Mucosa of stomach (tissue), 1 donor: ENCODE measurements around the gene MAML3.

Experiments used
- H3K27me3 ChIP-seq: one replicate; pipeline ENCODE4 v1.7.0; 2013; ENCODE audit warnings: mild to moderate bottlenecking, low read length; ENCODE audit not compliant: control insufficient read depth, insufficient read depth
- H3K36me3 ChIP-seq: one replicate; pipeline ENCODE4 v1.7.0; 2013; ENCODE audit warnings: low read length; ENCODE audit not compliant: control insufficient read depth, insufficient read depth
- H3K4me1 ChIP-seq: one replicate; pipeline ENCODE4 v1.7.0; 2013; ENCODE audit warnings: mild to moderate bottlenecking, low read length; ENCODE audit not compliant: control insufficient read depth, insufficient read depth
- H3K4me3 ChIP-seq: one replicate; pipeline ENCODE4 v1.7.0; 2013; ENCODE audit warnings: low read length
- H3K9ac ChIP-seq: one replicate; pipeline ENCODE4 v1.7.0; 2013; ENCODE audit warnings: mild to moderate bottlenecking, low read length, moderate library complexity
- H3K9me3 ChIP-seq: one replicate; pipeline ENCODE4 v1.7.0; 2013; ENCODE audit warnings: mild to moderate bottlenecking, low read length, moderate library complexity; ENCODE audit not compliant: control insufficient read depth
- donor health status: Pancreatic carcinoma.

The MAML3 gene

GRCh38 chr4:139769364-139769763 is 384.6 kb downstream of the MAML3 start:
- Histone ChIP-seq H3K27me3 (no peaks in the 10 kb centered on the region), H3K4me1 (peaks cover 1% of the 10 kb centered on the region), H3K4me3 (no peak overlapping the region)

DNA sequence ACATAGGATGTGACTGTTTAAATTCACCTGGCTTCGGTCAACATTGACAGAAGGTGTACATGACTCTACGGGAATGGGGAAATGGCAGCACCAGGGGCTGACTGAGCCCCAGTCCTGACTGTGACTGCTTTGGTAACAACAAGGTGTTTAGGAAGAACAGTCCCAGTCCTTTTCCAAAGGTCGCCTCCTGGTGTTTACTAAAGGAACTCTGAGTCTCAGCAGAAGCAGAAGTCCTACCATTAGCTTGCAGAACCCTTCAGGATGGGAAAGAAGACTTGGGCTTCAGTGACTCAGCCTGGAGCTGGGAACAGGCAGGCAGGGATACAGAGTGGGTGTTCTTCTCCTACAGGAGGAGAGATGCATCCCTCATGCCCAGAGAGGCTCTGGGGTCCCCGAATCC is 385.1 kb downstream of the MAML3 start:
- no peak overlapping the region for H3K9ac ChIP-seq
- H3K27me3 ChIP-seq = no peaks in the 10 kb centered on the region
- peaks cover 6% of the 10 kb centered on the region for H3K4me1 ChIP-seq
- no peaks in the 10 kb centered on the region for H3K9me3 ChIP-seq
- no peaks in the 10 kb centered on the region for H3K36me3 ChIP-seq
- no peak overlapping the region for H3K4me3 ChIP-seq

More at GRCh38 chr4:139769364-139769763, 384.6 kb downstream of the MAML3 start:
- no peak overlapping the region for H3K9ac ChIP-seq
- H3K9me3 ChIP-seq = no peaks in the 10 kb centered on the region
- no peaks in the 10 kb centered on the region for H3K36me3 ChIP-seq

GRCh38 chr4:139768366-139768765 is 385.6 kb downstream of the MAML3 start:
- Histone ChIP-seq H3K36me3 (no peaks in the 10 kb centered on the region), H3K9ac (no peak overlapping the region), H3K4me1 (peaks cover 8% of the 10 kb centered on the region), H3K9me3 (no peaks in the 10 kb centered on the region), H3K4me3 (no peak overlapping the region), H3K27me3 (no peaks in the 10 kb centered on the region)

GRCh38 chr4:139767585-139767984 is 386.4 kb downstream of the MAML3 start:
- Histone ChIP-seq H3K9ac (no peak overlapping the region), H3K27me3 (no peaks in the 10 kb centered on the region), H3K4me1 (peaks cover 8% of the 10 kb centered on the region), H3K4me3 (no peak overlapping the region), H3K36me3 (no peaks in the 10 kb centered on the region), H3K9me3 (no peaks in the 10 kb centered on the region)

DNA sequence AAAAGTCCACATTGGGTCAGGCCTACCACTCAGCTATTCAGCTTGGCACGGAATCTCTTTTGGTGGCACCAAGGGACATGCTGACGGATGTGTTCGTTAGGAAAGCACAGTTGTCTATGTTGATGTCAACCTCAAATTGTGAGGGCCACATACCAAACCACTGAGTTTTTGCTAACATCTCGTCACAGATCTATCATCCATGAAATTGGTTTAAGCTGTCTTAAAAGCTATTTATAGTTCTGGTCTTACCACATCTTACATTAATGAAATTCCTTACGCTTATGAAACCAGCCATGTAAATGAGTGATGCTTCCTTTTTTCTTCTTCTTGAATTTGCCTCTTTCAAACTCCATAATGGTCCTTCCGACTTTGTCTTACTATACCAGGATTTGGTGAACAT is 386.8 kb downstream of the MAML3 start:
- H3K27me3 ChIP-seq = no peaks in the 10 kb centered on the region
- H3K36me3 ChIP-seq = no peaks in the 10 kb centered on the region
- H3K4me3 ChIP-seq = no peak overlapping the region
- H3K9ac ChIP-seq = no peak overlapping the region
- H3K4me1 ChIP-seq = peaks cover 8% of the 10 kb centered on the region
- H3K9me3 ChIP-seq = no peaks in the 10 kb centered on the region

- H3K4me3 ChIP-seq = no peak overlapping the region
- H3K9me3 ChIP-seq = no peaks in the 10 kb centered on the region
- H3K36me3 ChIP-seq = no peaks in the 10 kb centered on the region
- H3K9ac ChIP-seq = no peak overlapping the region
- no peaks in the 10 kb centered on the region for H3K27me3 ChIP-seq
- peaks cover 8% of the 10 kb centered on the region for H3K4me1 ChIP-seq
Measured at GRCh38 chr4:139764686-139765310, 389.2 kb downstream of the MAML3 start.

DNA sequence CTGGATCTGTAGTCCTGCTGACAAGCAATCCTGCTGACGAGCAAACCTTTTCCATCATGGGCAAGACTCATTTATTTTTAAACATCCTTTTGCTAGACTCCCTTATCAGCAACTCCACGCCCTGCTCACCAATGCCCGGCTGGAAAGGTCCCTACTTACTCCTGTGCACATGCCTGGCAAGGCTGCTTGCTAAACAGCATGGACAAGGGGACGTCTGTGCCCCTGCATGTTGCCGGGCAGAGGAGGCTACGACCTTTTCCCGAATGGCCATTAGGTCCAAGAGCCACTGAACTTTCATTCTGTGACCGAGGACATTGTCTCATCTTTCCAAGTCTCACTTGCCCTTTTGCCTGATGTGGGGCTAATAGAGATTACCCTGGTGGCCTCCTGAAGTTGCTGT is 389.8 kb downstream of the MAML3 start:
- Histone ChIP-seq H3K9ac (no peak overlapping the region), H3K4me1 (peaks cover 8% of the 10 kb centered on the region), H3K36me3 (no peaks in the 10 kb centered on the region), H3K4me3 (no peak overlapping the region), H3K9me3 (no peaks in the 10 kb centered on the region), H3K27me3 (no peaks in the 10 kb centered on the region)

DNA sequence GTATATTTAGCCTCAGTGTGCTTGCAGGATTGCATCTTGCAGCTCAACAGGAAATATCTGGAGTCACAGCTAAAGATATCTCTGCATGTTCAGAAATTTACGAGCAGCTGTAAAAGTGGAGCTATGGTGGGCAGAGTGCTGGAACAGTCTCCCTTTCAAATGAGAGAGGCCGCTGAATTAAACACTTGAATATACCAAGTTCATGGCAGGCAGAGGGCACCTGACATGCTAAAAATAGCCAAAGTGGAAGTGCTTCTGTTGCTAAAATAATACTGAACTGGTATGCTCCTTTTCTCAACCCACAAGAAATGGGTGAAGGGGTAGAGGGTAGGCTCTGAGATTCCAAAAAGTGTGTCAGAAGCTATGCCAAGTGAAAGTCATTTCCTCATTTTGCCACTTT is 390.3 kb downstream of the MAML3 start:
- Histone ChIP-seq H3K27me3 (no peaks in the 10 kb centered on the region), H3K9ac (no peak overlapping the region), H3K9me3 (no peaks in the 10 kb centered on the region), H3K36me3 (no peaks in the 10 kb centered on the region), H3K4me1 (peaks cover 8% of the 10 kb centered on the region), H3K4me3 (no peak overlapping the region)

DNA sequence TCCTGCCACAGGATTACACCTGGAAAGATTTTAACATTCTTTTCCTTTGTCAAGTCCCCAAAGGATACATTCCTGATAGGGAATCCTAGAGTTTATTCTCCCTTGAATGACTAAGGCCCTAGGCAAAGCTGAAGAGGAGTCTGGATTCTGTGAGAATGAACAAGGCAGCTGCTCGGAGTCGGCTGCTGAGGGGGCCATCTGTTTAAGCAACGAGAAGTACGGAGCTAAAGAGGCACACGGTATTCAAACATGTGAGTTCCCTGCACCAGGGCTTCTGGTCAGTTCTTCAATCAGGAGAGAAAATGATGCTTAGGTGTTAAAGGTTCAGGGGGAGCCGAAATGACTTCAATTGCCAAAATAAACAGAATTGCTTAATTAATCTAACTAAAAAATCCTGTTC is 390.8 kb downstream of the MAML3 start:
- H3K36me3 ChIP-seq = no peaks in the 10 kb centered on the region
- H3K4me1 ChIP-seq = peaks cover 8% of the 10 kb centered on the region
- H3K27me3 ChIP-seq = no peaks in the 10 kb centered on the region
- H3K9ac ChIP-seq = no peak overlapping the region
- no peak overlapping the region for H3K4me3 ChIP-seq
- H3K9me3 ChIP-seq = no peaks in the 10 kb centered on the region

DNA sequence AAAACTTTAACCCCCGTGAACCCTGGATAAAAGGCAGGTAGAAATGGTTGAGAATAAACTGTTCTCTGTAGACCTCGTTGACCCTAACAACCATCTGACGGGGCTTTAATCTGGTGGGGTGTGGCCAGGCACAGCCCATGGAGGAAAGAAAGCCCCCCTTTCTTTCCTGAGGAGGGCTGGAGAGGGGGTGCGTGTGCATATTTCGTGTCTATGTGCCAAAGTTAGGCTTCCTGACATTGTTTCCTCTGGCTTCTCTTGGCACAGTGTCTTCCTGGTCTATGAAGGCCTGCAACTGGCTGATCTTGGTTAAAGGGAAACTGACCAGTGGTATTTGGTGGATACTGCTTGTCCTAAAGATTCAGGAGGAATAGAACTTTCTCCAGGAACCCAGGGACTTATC is 391.3 kb downstream of the MAML3 start:
- H3K9me3 ChIP-seq = no peaks in the 10 kb centered on the region
- H3K4me3 ChIP-seq = no peak overlapping the region
- H3K9ac ChIP-seq = no peak overlapping the region
- peaks cover 8% of the 10 kb centered on the region for H3K4me1 ChIP-seq
- no peaks in the 10 kb centered on the region for H3K27me3 ChIP-seq
- no peaks in the 10 kb centered on the region for H3K36me3 ChIP-seq

- Histone ChIP-seq H3K9me3 (no peaks in the 10 kb centered on the region), H3K36me3 (no peaks in the 10 kb centered on the region), H3K4me1 (peaks cover 8% of the 10 kb centered on the region), H3K4me3 (no peak overlapping the region), H3K9ac (no peak overlapping the region), H3K27me3 (no peaks in the 10 kb centered on the region)
Measured at GRCh38 chr4:139761461-139761860, 392.5 kb downstream of the MAML3 start.

- H3K4me1 ChIP-seq = peaks cover 8% of the 10 kb centered on the region
- no peaks in the 10 kb centered on the region for H3K9me3 ChIP-seq
- H3K27me3 ChIP-seq = no peaks in the 10 kb centered on the region
- no peak overlapping the region for H3K4me3 ChIP-seq
- H3K9ac ChIP-seq = no peak overlapping the region
- H3K36me3 ChIP-seq = no peaks in the 10 kb centered on the region
Measured at GRCh38 chr4:139760567-139760966, 393.4 kb downstream of the MAML3 start.

DNA sequence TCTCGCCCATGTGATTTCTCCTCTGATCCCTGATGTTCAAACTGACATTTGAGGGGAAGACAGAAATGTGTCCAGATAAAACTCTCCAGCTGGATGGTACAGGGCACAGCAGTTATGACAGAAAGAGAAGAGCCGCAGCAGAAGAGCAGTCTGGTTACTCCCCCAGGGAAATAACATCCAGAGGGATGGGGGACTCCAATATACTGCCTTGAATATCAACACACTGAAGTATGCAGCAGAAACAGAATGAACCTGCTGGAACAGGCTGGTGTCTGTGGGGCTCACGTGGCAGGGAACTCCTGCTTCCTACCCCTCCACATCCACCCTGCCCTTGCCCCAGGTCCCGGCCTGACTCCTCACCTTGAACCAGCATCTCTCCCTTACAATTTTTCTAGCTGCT is 394.9 kb downstream of the MAML3 start:
- H3K9me3 ChIP-seq = no peaks in the 10 kb centered on the region
- H3K4me3 ChIP-seq = no peak overlapping the region
- no peaks in the 10 kb centered on the region for H3K36me3 ChIP-seq
- no peaks in the 10 kb centered on the region for H3K27me3 ChIP-seq
- H3K4me1 ChIP-seq = peaks cover 4% of the 10 kb centered on the region
- no peak overlapping the region for H3K9ac ChIP-seq
